ENCODE results near the gene SMARCA1. TPM values are rescaled to one million over a fixed set of nuclear protein-coding genes. Genes with fewer than 3 reads are reported as not detected.
"Not testable (repeated sequence)": the region's sequence is repeated elsewhere in the genome, so short reads cannot be mapped to it uniquely, and the experiment has no call there.

The SMARCA1 gene
- total RNA-seq: under 1 TPM; 0.28 to 0.45 (median 0.38) TPM

- Mint-ChIP-seq H3K27me3 (ENCODE audit: low read depth) (peaks cover 3% of the 10 kb centered on the region), H3K4me1 (ENCODE audit: low read depth) (peaks cover 8% of the 10 kb centered on the region), H3K36me3 (ENCODE audit: insufficient read depth) (no peaks in the 10 kb centered on the region), H3K4me3 (peak within 1 kb of the TSS; percentile 78), H3K9me3 (no peaks in the 10 kb centered on the region)
- DNase-seq: peak; percentile 4
- peak; percentile 30 to 41 for ATAC-seq
Measured at GRCh38 chrX:129523079-129523911, at the start of gene SMARCA1. SMARCA1 (minus strand) TSS chrX:129523490; CDS start chrX:129523370, 120 bp downstream.

- Mint-ChIP-seq H3K27me3 (ENCODE audit: low read depth) (no peaks in the 10 kb centered on the region), H3K36me3 (ENCODE audit: insufficient read depth) (peaks cover 11% of the 10 kb centered on the region), H3K9me3 (no peaks in the 10 kb centered on the region), H3K4me1 (ENCODE audit: low read depth) (no peaks in the 10 kb centered on the region), H3K4me3 (no peak overlapping the region)
- ATAC-seq: no peak
- DNase-seq: no peak
Measured at GRCh38 chrX:129572422-129572821, 49.1 kb upstream of the SMARCA1 start.

GRCh38 chrX:129568349-129568748, 45.1 kb upstream of the SMARCA1 start:
- no peaks in the 10 kb centered on the region for H3K9me3 Mint-ChIP-seq
- no peaks in the 10 kb centered on the region for H3K27me3 Mint-ChIP-seq (ENCODE audit: low read depth)
- ATAC-seq: no peak
- H3K36me3 Mint-ChIP-seq (ENCODE audit: insufficient read depth): peaks cover 9% of the 10 kb centered on the region
- peaks cover 10% of the 10 kb centered on the region for H3K4me1 Mint-ChIP-seq (ENCODE audit: low read depth)
- no peak for DNase-seq
- H3K4me3 Mint-ChIP-seq: no peak overlapping the region

DNA sequence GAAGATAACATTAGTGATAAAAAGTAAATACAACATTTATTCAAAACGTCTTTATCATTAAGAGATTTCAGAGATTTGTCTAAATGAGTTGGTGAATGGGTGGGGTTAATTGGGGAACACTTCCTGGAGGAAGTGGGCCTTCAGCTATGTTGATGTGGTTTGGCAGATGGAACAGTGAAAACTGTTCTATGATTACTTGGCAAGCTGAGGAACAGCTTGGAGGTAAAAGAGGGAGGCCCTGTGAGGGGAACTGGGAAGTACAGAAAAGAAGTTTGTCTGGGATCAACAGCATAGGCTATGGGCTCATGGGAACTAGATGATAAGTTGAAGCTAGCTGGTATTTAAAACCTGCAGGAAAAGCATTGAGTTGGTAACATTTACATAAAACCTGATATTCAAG, 42.8 kb upstream of the SMARCA1 start:
- H3K9me3 Mint-ChIP-seq: no peaks in the 10 kb centered on the region
- DNase-seq (no peak), ATAC-seq (no peak)
- H3K36me3 Mint-ChIP-seq (ENCODE audit: insufficient read depth): peaks cover 15% of the 10 kb centered on the region
- H3K4me1 Mint-ChIP-seq (ENCODE audit: low read depth): peaks cover 10% of the 10 kb centered on the region
- H3K27me3 Mint-ChIP-seq (ENCODE audit: low read depth): no peaks in the 10 kb centered on the region
- H3K4me3 Mint-ChIP-seq: no peak overlapping the region

DNA sequence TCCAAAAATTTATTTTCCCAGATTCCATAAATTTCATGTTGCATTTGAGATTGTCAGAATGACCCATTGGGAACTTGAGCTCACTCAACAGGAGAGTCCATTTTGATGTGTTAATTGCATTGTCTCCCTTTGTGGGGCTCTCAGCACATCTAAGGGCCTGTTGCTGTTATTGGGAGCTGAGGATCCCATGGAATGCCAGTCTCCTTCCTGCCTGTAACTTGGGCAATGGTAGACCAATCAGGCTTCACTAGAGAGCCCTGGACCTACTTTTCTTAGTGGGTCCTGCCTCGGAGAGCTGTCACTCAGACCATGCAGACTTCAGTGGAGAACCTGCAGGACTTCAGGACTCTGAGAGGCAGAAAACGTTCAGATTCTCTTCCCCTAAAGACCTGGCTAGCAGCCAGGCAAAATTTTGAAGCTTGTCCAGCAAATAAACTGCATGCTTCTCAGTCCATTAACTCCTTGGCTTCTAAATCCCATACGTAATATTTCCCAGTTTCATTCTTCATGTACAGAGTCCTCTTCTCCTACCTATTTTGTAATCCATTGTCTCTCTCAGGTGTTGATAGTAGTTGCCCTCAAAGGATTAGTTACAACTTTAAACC, 41.9 kb upstream of the SMARCA1 start:
- H3K9me3 Mint-ChIP-seq: no peaks in the 10 kb centered on the region
- H3K4me3 Mint-ChIP-seq: no peak overlapping the region
- ATAC-seq (no peak), DNase-seq (no peak)
- H3K36me3 Mint-ChIP-seq (ENCODE audit: insufficient read depth): peaks cover 14% of the 10 kb centered on the region
- H3K27me3 Mint-ChIP-seq (ENCODE audit: low read depth): no peaks in the 10 kb centered on the region
- peaks cover 10% of the 10 kb centered on the region for H3K4me1 Mint-ChIP-seq (ENCODE audit: low read depth)

DNA sequence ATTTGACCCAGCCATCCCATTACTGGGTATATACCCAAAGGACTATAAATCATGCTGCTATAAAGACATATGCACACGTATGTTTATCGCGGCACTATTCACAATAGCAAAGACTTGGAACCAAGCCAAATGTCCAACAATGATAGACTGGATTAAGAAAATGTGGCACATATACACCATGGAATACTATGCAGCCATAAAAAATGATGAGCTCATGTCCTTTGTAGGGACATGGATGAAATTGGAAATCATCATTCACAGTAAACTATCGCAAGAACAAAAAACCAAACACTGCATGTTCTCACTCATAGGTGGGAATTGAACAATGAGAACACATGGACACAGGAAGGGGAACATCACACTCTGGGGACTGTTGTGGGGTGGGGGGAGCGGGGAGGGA, 41.1 kb upstream of the SMARCA1 start:
- ATAC-seq; H3K4me3 Mint-ChIP-seq; H3K27me3 Mint-ChIP-seq (ENCODE audit: low read depth); H3K4me1 Mint-ChIP-seq (ENCODE audit: low read depth); H3K9me3 Mint-ChIP-seq; DNase-seq: not testable (repeated sequence)
- H3K36me3 Mint-ChIP-seq (ENCODE audit: insufficient read depth): peaks cover 17% of the 10 kb centered on the region

- DNase-seq (no peak), ATAC-seq (no peak)
- Mint-ChIP-seq H3K36me3 (ENCODE audit: insufficient read depth) (peaks cover 13% of the 10 kb centered on the region), H3K4me3 (no peak overlapping the region), H3K27me3 (ENCODE audit: low read depth) (no peaks in the 10 kb centered on the region), H3K9me3 (no peaks in the 10 kb centered on the region), H3K4me1 (ENCODE audit: low read depth) (peaks cover 10% of the 10 kb centered on the region)
Measured at GRCh38 chrX:129561453-129561852, 38.2 kb upstream of the SMARCA1 start.

GRCh38 chrX:129559783-129560182, 36.5 kb upstream of the SMARCA1 start:
- Mint-ChIP-seq H3K36me3 (ENCODE audit: insufficient read depth) (peaks cover 13% of the 10 kb centered on the region), H3K9me3 (no peaks in the 10 kb centered on the region), H3K27me3 (ENCODE audit: low read depth) (no peaks in the 10 kb centered on the region), H3K4me1 (ENCODE audit: low read depth) (no peaks in the 10 kb centered on the region), H3K4me3 (no peak overlapping the region)
- no peak for ATAC-seq
- DNase-seq: no peak

DNA sequence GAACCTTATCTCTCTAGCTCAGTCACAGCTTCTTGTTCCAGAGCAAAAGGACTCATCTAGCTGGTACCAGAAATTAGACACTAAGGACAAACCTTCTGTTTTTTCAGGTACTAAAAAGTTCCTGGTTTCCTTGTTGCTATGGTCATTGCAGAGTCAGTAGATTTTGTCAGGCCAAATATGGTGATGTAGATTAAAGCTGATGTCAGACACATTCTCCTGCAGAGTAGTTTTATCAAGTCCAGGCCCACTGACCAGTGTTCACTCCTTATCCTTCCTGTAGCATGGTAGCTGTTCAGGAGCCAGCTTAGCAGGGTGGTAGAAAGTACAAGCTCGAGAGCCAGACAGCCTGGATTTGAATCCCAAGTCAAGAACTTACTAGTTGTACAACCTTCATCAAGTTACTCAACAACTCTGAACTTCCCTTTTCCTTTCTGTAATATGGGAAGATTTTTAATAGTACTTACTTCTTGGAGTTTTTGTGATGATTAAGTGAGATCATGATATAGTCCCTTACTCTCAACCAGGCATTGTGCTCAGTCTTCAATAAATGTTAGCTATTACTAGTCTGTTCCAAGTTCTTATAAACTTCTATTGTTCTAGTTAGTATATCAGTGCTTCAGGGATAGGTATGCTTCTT, 34.7 kb upstream of the SMARCA1 start:
- ATAC-seq (no peak), DNase-seq (no peak)
- H3K9me3 Mint-ChIP-seq: no peaks in the 10 kb centered on the region
- peaks cover 11% of the 10 kb centered on the region for H3K36me3 Mint-ChIP-seq (ENCODE audit: insufficient read depth)
- H3K27me3 Mint-ChIP-seq (ENCODE audit: low read depth): no peaks in the 10 kb centered on the region
- no peak overlapping the region for H3K4me3 Mint-ChIP-seq
- H3K4me1 Mint-ChIP-seq (ENCODE audit: low read depth): no peaks in the 10 kb centered on the region

DNA sequence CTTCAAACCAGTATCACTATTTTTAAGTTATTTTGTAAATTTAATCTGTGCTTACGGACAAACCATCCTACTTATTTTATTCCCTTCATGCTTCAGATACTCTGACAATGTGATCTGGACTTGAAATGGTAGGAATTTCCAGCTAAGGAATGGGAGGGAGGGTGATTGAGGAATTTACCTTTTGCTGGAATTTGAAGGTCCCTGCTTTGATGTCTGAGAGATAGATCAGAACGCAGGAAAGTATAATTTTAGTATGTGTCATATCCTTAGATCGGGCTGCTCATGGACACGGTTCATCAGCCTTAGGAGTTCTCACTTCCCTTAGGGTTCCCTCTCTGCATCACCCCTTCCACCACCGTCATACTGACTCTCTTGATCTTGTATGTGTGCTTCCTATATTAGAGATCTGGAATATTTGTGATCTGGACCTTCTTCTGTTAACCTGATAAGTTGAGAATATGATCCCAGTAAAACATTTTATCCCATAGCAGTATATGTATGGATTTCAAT, 33.6 kb upstream of the SMARCA1 start:
- DNase-seq: no peak
- H3K27me3 Mint-ChIP-seq (ENCODE audit: low read depth): no peaks in the 10 kb centered on the region
- H3K9me3 Mint-ChIP-seq: no peaks in the 10 kb centered on the region
- H3K4me1 Mint-ChIP-seq (ENCODE audit: low read depth): no peaks in the 10 kb centered on the region
- H3K4me3 Mint-ChIP-seq: no peak overlapping the region
- ATAC-seq: no peak
- peaks cover 6% of the 10 kb centered on the region for H3K36me3 Mint-ChIP-seq (ENCODE audit: insufficient read depth)

- H3K4me3 Mint-ChIP-seq; ATAC-seq; DNase-seq; H3K9me3 Mint-ChIP-seq; H3K36me3 Mint-ChIP-seq (ENCODE audit: insufficient read depth); H3K4me1 Mint-ChIP-seq (ENCODE audit: low read depth); H3K27me3 Mint-ChIP-seq (ENCODE audit: low read depth): not testable (repeated sequence)
Measured at GRCh38 chrX:129554816-129555215, 31.5 kb upstream of the SMARCA1 start.

DNA sequence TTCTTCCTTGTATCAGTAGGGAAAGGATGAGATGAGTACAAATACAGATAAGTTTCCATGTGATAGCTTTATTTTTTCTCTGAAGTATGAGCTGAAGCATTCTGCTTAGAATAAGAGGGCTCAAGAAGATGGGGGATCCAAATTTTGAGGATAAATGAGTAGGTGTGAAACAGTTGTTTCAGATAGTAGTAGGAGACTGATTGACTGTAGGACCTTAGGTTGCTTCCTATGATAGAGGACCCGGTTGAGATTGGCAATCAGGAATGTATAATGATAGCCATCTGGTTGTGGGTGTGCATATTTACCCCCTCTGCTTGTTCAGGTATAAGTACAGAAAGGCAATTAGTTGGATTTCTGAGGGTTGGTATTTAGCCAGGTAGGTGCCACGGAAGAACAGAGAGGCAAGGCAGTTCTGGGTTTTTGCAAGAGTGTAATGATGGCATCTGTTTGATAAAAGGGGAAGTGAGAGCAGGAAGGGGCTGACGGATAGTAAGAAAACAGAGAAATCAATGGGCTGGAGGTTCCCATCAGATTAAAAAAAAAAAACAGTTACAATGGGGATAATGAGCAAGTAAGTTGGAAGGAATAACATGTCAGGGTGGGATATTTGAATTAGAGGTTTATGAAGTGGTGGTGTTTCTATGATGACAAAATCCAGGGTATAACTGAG, 30.5 kb upstream of the SMARCA1 start:
- no peak for DNase-seq
- no peaks in the 10 kb centered on the region for H3K4me1 Mint-ChIP-seq (ENCODE audit: low read depth)
- no peak overlapping the region for H3K4me3 Mint-ChIP-seq
- peaks cover 6% of the 10 kb centered on the region for H3K36me3 Mint-ChIP-seq (ENCODE audit: insufficient read depth)
- no peaks in the 10 kb centered on the region for H3K27me3 Mint-ChIP-seq (ENCODE audit: low read depth)
- ATAC-seq: no peak
- no peaks in the 10 kb centered on the region for H3K9me3 Mint-ChIP-seq

- Mint-ChIP-seq H3K4me1 (ENCODE audit: low read depth) (peaks cover 2% of the 10 kb centered on the region), H3K27me3 (ENCODE audit: low read depth) (no peaks in the 10 kb centered on the region), H3K4me3 (no peak overlapping the region), H3K36me3 (ENCODE audit: insufficient read depth) (peaks cover 6% of the 10 kb centered on the region), H3K9me3 (no peaks in the 10 kb centered on the region)
- ATAC-seq (no peak), DNase-seq (no peak)
Measured at GRCh38 chrX:129549124-129549523, 25.8 kb upstream of the SMARCA1 start.

GRCh38 chrX:129545408-129545807, 22.1 kb upstream of the SMARCA1 start:
- Mint-ChIP-seq H3K27me3 (ENCODE audit: low read depth) (no peaks in the 10 kb centered on the region), H3K4me1 (ENCODE audit: low read depth) (peaks cover 2% of the 10 kb centered on the region), H3K4me3 (no peak overlapping the region), H3K9me3 (no peaks in the 10 kb centered on the region), H3K36me3 (ENCODE audit: insufficient read depth) (peaks cover 4% of the 10 kb centered on the region)
- no peak for DNase-seq
- no peak for ATAC-seq
